ENCODE measurements around the gene RASD2.

DNA sequence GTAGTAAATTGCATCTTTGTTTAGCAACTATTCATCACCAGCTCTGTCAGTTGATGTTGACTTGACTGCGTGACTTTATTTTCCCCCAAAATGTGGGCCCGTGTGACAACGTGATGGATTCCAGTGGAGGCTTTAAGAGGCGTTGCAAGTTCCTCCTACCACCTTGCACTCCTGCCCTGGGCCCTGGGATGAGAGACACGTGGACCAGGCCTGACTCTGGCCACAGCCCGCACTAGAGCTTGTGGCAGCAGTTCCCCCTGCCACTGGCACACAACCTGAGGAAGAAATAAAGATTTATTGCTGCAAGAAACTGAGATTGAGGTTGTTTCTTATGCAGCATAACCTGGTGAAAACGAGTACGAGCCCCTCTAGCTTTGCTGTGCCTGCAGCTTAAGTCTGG is 31.9 kb downstream of the RASD2 start:
- TF ChIP-seq, protein P1, sequence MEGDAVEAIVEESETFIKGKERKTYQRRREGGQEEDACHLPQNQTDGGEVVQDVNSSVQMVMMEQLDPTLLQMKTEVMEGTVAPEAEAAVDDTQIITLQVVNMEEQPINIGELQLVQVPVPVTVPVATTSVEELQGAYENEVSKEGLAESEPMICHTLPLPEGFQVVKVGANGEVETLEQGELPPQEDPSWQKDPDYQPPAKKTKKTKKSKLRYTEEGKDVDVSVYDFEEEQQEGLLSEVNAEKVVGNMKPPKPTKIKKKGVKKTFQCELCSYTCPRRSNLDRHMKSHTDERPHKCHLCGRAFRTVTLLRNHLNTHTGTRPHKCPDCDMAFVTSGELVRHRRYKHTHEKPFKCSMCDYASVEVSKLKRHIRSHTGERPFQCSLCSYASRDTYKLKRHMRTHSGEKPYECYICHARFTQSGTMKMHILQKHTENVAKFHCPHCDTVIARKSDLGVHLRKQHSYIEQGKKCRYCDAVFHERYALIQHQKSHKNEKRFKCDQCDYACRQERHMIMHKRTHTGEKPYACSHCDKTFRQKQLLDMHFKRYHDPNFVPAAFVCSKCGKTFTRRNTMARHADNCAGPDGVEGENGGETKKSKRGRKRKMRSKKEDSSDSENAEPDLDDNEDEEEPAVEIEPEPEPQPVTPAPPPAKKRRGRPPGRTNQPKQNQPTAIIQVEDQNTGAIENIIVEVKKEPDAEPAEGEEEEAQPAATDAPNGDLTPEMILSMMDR (IDR thresholded peaks at IDR 0.05), result no peak
- TF ChIP-seq POLR2A (IDR thresholded peaks at IDR 0.05), result no peak
